Stimulated activated CD4-positive, alpha-beta T cell treated with anti-CD3 and anti-CD28 coated beads, Interleukin-15, amount 100 ng/mL, for 1 hour (primary cell): ENCODE measurements around the gene RIMBP3C.
"Not testable (repeated sequence)": the region's sequence is repeated elsewhere in the genome, so short reads cannot be mapped to it uniquely, and the experiment has no call there.

Experiments used
- DNase-seq, 2 donors: peaks; one replicate each; pipeline ENCODE4 v3.0.0-alpha.2; 2020; ENCODE audit warnings: low read depth in 1 of 2, low spot score in 1 of 2

RIMBP3C gene

DNA sequence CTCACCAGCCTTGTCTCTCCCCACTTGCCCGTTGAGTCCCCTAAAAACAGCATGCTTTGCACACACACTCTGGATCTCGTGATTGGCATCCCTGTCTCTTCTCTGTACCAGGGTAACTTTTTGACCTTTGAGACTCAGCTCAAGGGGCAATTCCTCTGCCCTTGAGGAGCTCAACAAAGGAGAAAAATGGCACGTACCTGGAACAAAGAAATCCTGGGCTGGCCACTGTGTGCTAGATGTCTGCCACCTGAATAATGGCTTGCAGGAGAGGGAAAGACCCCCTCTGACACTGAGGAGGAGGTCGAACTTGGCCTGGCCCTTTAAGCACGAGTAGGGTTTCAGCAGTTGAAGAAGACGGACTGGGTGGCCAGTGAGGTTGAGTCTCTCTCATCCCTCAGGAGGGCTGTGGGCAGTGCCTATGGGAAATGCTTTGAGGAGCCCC lies 22.1 kb upstream of the RIMBP3C start:
- DNase-seq: no peak

DNA sequence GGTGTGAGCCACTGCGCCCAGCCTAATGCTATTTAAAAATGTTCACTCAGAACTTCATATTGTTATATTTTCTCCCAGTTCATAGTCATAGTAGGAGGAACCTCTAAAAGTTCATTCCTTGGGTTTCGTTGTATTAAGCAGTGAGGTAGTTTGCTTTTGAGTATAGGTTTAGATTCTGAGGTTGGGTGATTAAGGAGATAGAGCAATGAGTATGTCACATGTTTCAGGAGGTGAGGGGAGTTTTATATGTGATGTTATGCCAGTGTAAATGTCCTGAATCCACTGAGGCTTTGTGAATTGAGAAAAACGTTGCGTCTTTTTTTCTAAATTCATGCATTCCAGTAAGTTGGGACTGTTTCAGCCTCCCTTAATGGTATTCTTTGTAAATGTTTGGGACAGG lies 20.4 kb upstream of the RIMBP3C start:
- DNase-seq: no peak

DNA sequence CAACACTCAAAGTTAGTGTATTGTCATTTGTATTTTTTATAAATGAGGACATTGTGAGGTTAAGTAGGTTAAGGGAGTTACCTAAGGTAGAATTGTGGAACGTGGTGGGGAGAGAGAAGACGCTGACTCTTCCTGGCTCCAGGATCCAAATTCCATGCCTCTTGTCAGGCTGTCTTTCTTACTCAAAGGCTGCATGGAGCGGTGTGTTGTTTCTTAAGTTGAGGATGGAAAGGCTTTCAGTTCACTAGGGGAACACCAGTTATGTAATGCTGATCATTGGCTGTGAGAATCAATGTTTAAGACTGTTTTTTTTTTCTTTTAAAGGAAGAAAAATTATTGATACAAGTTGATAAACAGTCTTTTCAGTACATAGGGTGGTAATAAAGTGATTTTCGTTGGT lies 19.1 kb upstream of the RIMBP3C start:
- no peak for DNase-seq

DNA sequence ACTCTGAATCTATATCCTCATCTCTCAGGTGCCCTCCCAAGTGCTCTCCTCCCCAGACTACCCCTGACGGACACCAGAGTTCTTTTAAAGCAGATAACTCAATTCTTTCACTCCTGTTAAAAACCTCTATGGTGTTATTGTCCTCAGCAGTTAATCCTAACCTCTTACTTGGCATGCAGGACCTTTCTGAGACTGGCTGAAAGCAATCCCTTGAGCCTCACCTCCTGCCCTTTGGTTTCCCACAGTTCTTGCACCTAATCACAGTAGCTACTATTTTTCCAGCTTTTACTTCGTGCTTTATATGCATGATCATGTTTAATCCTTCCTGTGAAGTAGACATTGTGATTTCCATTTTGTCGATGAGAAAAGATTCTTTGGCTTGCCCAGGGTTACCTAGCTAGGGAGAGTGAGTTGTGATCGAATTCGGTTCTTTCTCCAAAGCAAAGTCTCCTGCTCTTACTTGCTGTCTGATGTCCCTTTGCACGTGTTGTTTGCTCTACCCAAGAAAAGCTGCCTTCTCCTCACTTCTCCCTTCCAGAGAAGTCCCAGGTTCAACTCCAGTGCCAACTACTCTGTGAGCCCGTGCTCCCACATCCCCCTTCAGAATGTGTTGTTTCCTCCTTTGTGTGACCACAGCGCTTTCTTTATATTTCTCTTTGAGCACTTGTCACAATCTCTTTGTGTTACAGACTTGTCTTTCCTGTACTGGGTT lies 18.4 kb upstream of the RIMBP3C start:
- DNase-seq: no peak

DNA sequence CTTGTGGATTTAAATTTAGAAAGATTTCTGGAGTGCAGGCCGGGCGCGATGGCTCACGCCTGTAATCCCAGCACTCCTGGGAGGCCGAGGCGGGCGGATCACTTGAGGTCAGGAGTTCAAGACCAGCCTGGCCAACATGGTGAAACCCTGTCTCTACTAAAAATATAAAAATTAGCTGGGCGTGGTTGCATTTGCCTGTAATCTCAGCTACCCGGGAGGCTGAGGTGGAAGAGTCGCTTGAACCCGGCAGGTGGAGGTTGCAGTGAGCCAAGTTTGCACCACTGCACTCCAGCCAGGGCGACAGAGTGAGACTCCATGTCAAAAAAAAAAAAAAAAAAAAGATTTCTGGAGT lies 17.8 kb upstream of the RIMBP3C start:
- DNase-seq: not testable (repeated sequence)

DNA sequence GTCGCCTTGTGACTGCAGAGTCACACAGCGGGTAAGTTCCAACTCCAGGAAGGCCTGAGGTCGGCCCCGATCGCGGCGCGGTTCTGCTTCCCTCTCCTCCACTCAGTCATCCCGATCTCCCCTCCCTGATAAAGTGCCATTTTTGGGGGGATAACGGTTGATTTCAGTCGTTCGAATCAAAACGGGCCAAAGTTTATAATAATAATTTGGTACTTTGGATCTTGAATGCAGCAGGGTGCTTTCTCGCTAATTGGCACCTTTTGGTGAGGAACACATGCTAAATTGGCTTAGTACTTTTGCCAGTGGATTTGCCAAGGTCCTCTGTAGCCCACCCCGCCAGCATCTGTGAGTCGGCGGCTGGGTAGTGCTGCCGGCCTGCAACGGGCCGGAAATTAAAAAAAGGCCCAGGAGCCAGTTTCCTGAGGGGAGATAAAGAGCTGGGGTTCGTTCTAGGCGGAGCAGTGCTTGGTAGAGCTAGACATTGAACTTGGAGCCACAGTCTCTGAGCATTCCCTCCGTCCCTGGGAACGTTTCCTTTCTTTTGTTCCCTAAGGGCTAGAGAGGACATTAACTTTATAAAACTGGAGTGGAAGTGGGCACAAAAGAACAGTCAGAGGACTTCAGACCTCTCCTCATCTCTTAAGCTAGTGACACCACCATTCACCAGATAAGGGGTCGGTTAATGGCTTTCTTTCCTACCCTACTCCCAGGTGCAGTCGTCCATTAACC lies 17.2 kb upstream of the RIMBP3C start:
- no peak for DNase-seq

DNA sequence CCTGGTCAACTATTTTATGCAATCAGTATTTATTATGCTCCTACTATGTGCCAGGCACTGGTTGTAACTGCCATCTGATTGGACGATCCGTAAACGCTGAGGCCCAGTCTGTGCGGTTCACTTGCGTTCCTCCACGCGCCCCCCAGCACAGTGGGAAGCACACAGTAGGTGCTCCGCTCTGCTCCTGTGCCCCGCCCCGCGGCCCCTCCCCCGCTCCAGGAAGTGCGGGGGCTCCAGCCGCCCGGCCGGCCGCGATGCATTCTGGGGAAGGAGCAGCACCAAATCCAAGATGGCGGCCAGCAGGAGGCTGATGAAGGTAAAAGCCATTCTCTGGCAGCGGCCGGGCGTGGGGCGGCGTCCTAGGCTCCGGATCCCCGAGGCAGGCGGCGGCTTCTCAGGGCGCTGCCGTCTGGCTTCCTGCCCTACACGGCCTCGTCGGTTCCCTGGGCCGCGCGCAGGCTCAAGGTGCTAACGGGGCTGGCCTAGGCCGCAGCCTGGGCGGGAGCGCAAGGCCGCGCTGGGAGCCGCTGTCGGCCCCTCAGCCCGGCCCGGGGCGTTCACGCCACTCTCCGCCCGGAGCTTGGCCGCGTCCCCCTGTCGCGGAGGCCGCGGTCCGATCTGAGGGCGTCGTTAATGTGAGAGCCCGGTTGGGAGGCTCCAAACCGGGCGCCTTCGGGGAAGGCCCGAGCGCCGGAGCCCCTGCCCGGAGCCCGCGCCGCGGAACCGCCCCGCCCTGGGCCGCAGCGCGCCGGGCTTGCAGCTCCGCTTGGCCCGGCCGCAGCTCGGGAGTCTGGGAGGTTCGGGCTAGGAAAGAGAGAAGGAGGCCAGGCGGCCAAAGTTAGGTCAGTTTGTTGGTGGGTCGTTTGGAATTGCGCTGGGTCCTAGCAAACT lies 16.4 kb upstream of the RIMBP3C start, which contains the start of gene UBE2L3:
Gene UBE2L3 (plus strand): TSS at position 259 of the 891 bp plus-strand sequence. CDS start 31 bp downstream, at position 290.
- DNase-seq: peak; percentile 69 to 75

DNA sequence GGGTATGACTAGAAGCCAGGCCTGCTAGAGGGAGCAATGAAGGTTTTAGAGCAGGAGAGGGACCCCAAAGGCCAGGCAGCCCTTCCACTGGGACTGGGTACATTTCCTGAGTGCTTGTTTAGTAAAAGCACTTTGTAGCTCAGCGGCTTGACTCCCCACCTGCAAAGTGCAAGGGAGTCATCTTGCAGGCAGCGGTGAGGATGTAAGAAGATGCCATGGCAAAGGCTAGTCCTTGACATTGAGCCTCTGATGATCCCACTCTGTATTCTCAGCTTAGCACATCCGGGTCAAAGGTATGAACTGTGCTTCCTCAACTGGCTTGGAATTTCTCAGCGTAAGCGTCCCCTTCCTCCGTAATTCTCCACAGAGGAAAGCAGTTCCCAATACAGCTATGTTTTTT lies 13.2 kb upstream of the RIMBP3C start:
- no peak for DNase-seq

DNA sequence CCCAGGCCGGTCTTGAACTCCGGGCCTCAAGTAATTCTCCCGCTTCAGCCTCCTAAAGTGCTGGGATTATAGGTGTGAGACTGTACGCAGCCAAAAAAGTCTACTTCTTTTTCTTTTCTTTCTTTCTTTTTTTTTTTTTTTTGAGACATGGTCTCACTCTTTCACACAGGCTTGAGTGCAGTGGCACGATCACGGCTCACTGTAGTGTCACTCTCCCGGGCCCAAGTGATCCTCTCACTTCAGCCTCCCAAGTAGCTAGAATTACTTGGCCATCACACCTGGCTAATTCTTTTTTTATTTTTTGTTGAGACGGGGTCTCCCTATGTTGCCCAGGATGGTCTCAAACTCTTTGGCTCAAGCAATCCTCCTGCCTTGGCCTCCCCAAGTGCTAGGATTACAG lies 12.7 kb upstream of the RIMBP3C start:
- no peak for DNase-seq

DNA sequence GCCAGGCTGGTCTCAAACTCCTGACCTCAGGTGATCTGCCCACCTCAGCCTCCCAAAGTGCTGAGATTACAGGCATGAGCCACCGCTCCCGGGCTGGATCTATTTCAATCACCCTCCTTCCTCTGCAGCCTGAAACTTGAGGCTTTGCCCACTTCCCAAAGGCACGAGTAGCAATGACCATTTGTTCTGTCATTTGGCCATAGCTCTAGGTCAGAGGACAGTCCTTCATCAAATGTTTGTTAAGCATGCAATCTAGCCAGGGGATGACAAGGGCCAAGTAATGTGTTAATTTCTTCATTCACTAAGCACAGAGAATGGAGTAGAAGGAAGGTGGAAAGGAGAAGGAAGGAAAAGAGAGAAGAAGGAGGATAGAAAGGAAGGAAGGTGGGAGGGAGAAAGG lies 9.4 kb upstream of the RIMBP3C start:
- DNase-seq: not testable (repeated sequence)

DNA sequence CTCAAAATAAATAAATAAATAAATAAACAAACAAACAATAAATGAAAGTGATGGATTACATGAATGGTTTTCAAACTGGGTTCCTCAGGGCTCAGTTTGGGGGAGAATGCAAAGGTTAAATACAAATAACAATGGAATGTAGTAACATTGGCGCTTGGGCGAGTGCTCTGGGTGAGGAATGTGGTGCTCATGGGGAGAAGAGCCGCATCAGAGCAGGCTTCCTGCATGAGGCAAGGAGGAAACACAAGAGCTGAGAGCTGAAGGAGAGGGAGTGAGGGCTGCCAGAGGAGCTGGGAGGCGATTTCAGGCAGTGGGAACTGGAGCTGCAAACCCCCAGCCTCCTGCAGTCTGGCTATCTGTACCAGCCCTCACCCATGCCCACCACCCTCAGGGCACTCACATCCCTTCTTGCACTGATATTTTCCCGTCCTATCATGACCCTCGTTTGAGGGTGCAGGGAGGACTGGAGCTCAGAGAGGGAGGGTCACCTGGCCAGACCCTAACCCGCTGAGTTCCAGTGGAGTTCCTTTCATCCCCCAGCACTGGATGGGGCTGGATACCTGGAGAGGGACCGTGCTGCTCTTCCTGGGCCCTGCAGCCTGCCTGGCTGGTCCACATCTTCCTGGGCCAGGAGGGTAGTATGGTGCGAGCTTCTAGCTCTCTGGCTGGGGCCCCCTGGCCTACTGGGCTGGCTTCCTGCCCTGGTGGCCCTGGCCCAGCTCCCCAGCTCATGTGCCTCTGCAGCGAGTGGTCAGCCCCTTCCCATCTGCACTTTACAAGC lies 8.3 kb upstream of the RIMBP3C start:
- DNase-seq: not testable (repeated sequence)

DNA sequence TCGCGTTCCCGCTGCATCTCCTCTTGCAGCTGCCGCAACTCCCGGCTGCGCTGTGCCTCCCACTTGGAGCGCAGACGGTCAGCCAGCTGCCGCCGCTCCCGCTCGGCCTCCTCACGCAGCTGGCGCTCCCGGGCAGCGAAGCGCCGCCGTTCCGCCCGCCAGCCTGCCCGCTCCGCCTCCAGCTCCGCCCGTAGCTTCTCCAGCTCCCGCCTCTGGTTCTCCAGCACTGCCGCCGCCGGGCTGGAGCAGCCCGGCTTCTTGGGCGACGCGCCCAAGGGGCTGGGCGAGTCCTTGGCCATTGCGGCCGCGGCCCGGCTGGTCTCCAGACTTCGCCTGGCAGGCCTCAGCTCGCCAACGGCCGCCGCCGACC lies 598 bp downstream of the RIMBP3C start:
- not testable (repeated sequence) for DNase-seq

DNA sequence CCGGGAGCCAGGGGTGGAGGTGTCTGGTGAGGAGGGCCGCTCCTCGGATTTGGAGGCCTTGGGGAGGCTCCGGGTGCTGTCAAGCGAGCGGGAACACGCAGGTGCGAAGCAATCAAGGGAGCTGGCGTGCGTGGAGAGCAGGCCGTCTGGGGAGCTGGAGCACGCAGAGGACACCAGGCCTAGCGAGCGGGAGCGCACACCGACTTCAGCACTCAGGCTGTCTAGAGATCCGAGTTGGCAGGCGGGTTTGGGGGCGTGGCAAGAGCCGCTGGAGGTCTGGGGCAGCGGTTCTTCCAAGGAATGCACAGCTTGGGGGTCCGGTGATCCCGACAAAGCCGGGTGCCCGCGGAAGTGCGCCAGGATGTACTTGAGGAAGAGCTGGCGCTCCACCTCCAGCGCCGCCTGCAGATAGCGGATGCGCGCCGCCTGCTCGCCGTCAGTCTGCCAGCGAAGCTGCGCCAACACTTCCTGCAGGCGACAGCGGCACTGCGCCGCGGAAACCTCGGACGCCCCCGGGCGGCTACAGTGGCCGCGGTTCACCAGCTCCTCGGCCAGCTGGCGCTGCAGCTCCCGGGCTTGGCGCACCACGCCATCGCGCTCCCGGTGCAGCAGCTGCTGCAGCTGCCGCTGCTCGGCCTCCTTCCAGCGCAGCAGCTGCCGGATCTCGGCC lies 1.1 kb downstream of the RIMBP3C start:
- not testable (repeated sequence) for DNase-seq

DNA sequence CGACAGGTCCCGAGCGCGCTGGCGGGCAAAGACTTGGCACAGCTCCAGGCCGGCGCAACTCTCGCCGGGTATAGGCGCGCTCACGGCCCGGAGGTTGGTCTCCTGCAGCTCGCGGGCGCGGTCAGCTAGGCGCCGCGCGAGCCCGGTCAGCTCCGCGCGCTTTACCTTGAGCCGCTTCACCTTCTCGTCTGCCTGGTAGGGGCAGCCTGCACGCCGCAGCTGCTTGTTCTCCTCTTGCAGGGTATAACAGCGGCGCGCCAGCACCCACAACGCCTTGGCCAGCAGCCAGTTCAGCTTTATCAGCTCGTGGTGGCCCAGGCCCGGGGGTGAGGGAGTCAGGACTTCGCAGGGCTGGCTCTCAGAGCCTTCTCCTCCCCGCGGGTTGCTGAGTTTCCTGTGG lies 1.7 kb downstream of the RIMBP3C start:
- not testable (repeated sequence) for DNase-seq

DNA sequence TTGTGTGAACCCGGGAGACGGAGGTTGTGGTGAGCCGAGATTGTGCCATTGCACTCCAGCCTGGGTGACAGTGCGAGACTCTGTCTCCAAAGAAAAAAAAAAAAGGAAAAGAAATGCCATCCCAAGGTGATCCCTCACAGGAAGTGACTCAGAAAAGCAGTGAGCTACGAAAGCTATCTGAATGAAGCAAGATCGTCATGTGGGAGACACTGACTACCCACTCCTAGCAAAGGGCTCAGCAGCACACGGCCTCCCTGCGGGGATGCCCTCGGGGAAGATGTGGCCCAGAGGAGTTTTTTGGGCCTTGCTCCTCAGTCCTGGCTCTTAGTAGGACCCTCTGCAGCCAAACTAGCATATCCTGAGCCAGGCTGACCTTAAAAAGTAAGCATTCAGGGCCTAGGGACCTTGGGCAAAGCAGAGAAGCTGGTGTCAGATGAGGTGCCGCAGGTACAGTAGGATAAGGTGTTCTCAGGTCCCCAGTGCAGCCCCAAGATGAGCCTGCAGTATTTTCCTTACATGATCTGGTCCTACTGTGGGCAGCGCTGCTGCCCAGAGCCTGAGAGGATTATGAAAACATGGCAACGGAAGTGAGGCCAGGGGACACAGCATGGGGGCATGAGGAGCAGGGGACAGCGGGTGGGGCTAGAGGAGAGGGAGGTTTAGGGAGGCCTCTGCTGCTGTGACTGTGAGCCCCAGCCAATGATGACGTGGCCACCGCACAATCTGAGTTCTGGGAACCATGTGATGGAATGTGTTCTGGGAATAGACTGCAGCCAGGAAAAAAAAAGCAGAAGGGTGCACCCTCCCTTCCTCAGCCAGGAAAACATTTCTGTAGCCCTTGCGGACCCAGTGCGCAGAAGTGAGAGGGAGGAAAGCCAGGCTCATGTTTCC lies 6.6 kb downstream of the RIMBP3C start:
- not testable (repeated sequence) for DNase-seq

DNA sequence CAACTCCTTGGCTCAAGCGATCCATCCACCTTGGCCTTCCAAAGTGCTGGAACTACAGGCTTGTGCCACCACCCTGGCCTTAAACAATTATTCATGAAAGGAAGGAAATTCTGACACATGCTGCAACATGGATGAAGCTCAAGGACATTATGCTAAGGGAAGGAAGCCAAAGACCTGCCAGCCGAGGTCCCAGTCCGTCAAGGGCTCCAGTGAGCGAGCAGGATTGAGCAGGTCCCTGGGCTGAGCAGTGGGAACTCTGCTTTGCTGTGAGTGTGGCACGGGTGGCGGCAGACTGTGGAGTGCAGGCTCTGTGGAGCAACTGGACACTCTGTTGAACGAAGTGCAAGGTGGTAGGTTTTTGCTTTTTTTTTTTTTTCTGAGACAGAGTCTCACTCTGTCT lies 11.4 kb downstream of the RIMBP3C start:
- DNase-seq: not testable (repeated sequence)

DNA sequence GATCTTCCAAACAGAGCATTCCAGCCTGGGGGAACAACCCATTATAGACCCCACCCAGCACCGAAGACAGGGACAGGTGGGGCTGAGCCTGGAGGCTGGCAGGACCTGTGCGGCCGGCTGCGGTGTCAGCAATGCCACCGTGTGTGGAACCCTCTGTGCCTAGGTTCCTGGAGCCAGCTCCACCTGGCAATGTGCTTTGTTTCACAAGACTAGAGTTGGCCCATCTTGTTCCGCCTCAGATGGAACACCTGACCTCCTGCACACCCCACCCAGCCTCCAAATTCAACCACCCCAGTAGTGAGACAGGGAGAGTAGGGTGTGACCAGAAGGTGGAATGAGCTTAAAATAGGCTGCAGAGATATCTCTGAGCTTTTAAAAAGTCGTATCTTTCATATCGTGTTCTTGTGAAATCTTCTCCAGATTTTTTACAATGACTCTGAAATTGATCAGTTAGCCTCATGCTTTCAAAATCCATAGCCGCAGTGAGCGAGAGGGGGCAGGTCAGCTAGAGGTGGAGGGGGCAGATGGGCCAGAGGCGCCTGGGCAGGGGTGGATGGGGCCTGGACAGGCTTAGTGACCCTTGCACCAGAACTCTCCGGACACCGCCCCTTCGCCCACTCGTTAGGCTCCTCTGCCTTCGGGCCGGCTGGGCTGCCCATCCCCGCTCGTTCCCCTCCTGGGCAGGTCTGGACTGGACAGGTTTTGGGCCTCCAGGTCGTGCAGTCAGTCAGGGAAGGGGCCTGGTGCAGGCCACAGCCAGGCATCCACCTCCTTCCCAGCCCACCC lies 18.2 kb downstream of the RIMBP3C start:
- not testable (repeated sequence) for DNase-seq

DNA sequence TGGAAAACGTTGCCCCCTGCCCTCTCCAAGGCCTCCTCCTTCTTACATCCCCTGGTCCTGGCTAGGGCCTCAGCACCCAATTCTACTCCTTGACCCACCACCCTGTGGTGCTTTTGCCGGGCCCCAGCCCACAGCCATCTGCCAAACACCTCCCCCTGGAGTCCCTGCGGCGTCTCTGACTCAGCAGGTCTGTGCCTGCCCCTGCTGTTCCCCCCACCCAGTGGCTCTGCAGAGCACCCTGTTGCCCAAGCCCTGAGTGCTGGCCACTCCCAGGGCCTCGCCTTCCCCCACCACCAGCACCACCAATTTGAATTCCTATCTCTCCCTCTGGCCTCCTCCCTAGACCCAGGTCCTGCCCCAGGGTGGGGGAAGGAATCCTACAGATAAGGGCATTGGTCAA lies 19.7 kb downstream of the RIMBP3C start:
- DNase-seq: not testable (repeated sequence)
